Aorta (tissue), 5 donors: ENCODE results near the gene CPNE4. TPM values are rescaled to one million over a fixed set of nuclear protein-coding genes. Genes with fewer than 3 reads are reported as not detected.

ENCODE experiments used
- ATAC-seq: fragments of 200-7000 bp; cut with Tn5 transposase; one replicate; pipeline ENCODE4 v1.9.1; 2022; ENCODE audit warnings: moderate library complexity; ENCODE audit not compliant: low FRiP score
- DNase-seq, 2 donors: peaks; one replicate each; pipeline ENCODE4 v3.0.0-alpha.2; 2020
- H3K27ac ChIP-seq, 2 donors: one replicate each; pipeline ENCODE4 v1.5.1; 2013; ENCODE audit warnings: low read length in 2 of 2, mild to moderate bottlenecking in 2 of 2, moderate library complexity in 2 of 2, control low read depth in 1 of 2, inconsistent platforms in 1 of 2, low read depth in 1 of 2
- H3K27me3 ChIP-seq, 2 donors: one replicate each; pipeline ENCODE4 v1.6.1; 2013; ENCODE audit warnings: control low read depth in 1 of 2, low read length in 1 of 2, mild to moderate bottlenecking in 1 of 2, moderate library complexity in 1 of 2; ENCODE audit not compliant: insufficient read depth in 2 of 2, control insufficient read depth in 1 of 2
- H3K36me3 ChIP-seq, 2 donors: one replicate each; pipeline ENCODE4 v1.6.1; 2013; ENCODE audit warnings: control low read depth in 1 of 2, low read length in 1 of 2, mild to moderate bottlenecking in 1 of 2; ENCODE audit not compliant: insufficient read depth in 2 of 2, control insufficient read depth in 1 of 2
- H3K4me1 ChIP-seq, 2 donors: one replicate each; pipeline ENCODE4 v1.6.1; 2013; ENCODE audit warnings: low read length in 2 of 2, control low read depth in 1 of 2, mild to moderate bottlenecking in 1 of 2, moderate library complexity in 1 of 2; ENCODE audit not compliant: insufficient read depth in 2 of 2, control insufficient read depth in 1 of 2
- H3K4me3 ChIP-seq, 2 donors: one replicate each; pipeline ENCODE4 v1.5.1; 2013; ENCODE audit warnings: low read length in 2 of 2, control low read depth in 1 of 2, mild to moderate bottlenecking in 1 of 2
- H3K9me3 ChIP-seq: one replicate; pipeline ENCODE4 v1.6.1; 2013; ENCODE audit warnings: mild to moderate bottlenecking, low read length; ENCODE audit not compliant: control insufficient read depth
- WGBS, 2 donors: extraction: QIAGEN DNeasy Blood & Tissue Kit; methylation state at CpG; one replicate each; pipeline ENCODE4 v1.1.7; 2013; 5-methylcytosine and 5-hydroxymethylcytosine counted together
- intact Hi-C, 2 donors: fragments of 100-400 bp; cut with DNase I; formaldehyde crosslinking; loops; one replicate each; pipeline versions ENCODE4 v1.14.2 to v1.15.0; 2022
- polyA plus RNA-seq, 2 donors: library from polyadenylated mRNA; stranded (reverse); fragments of 200-250 nt; gene quantifications; one replicate each; pipeline ENCODE4 v1.2.3, GENCODE V29; 2013
- total RNA-seq, 2 donors: library from RNA; stranded (reverse); fragmentation: NEBNext Ultra II Directional; extraction: Animal tissue kit (Norgen Biotek cat#: 25700); gene quantifications; one replicate each; pipeline ENCODE4 v1.2.1, GENCODE V29; 2021
- donor health status: healthy with polysubstance abuse.
- donor health status: Bipolar disorder and iron deficiency.
- donor health status: DM: no; HTN: no; CAD: no.
- donor health status: DM: no; HTN: no; CAD: no.
- donor health status: DM: yes; HTN: yes; CAD: no.

CPNE4 gene
- total and polyA plus RNA-seq, 4 donors: 0.45 to 2.2 (median 1.1) TPM

DNA sequence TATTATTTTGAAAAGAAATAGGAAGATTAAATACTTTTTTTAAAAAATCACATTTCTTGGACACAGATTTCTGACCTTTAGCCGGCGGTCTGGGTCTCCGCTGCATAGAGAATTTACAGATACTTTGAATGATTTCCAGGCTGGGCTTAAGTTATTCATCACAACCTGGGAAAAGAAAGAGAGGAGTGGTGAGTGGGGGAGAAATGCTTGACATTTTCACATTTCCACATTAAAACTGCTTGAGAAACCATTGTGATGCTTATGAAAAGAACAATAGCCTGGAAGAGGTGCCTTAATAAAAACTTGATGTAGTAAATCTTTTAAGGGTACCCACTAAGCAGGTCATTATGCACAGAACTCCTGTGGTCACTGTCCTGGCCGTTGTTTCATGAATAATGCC is 365.2 kb downstream of the CPNE4 start:
- ATAC-seq (no peak), DNase-seq (no peak)
- Histone ChIP-seq H3K9me3 (no peaks in the 10 kb centered on the region), H3K27me3 (no peaks in the 10 kb centered on the region), H3K4me1 (no peaks in the 10 kb centered on the region), H3K4me3 (no peak overlapping the region), H3K27ac (no peak overlapping the region), H3K36me3 (no peaks in the 10 kb centered on the region)
- 65 to 67% methylated on average over 4 of the region's 4 CpGs for WGBS, 2 donors
- intact Hi-C loops: no loop called here

DNA sequence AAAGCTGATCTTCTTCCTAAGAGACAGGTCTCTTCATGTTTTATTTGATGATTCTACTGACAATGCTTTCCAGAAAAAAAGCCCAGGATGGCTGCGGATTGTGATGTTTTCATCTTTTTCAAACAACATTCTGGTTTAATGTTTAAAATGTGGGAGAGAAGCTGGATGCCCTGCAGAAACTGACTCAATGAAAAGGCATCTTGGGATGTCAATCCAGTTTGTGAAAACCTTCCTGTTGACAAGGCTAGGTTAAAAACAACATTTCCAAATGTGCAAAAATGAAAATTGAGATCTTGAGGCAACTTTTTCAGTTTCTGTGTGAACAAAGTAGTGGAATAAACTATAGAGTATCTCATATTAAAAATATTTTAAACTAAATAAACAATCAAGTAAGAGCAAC is 376.0 kb downstream of the CPNE4 start:
- intact Hi-C loops: no loop called here
- WGBS, 2 donors: 51 to 88% methylated on average over 1 of the region's 1 CpG
- ATAC-seq: no peak

DNA sequence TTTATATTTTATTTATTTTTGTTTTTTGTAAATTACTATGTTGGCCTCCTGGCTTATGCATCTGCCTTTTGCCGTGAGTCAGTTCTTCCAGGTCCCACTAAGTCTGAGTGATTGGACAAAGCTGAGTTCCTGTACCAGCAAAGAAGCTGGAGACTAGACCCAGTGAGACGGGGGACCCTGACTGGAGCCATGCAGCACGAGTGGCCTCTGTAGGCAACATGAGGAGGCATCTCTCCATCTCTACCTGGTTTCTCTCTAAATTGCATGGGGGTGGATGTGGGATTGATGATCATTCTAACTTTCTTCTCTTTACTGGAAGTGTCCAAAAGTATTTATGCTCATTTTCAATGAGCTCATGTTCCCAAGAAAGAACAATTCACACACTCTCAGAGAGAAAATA is 376.7 kb downstream of the CPNE4 start:
- DNase-seq: no peak
- ATAC-seq: no peak
- no peak overlapping the region for H3K27ac ChIP-seq
- H3K27me3 ChIP-seq: no peaks in the 10 kb centered on the region
- no peaks in the 10 kb centered on the region for H3K36me3 ChIP-seq
- no peak overlapping the region for H3K4me3 ChIP-seq
- H3K9me3 ChIP-seq: no peaks in the 10 kb centered on the region
- 75 to 82% methylated on average over 3 of the region's 3 CpGs for WGBS, 2 donors
- intact Hi-C loops: no loop called here
- H3K4me1 ChIP-seq: no peaks in the 10 kb centered on the region

More for the DNA sequence above, 376.0 kb downstream of the CPNE4 start:
- H3K27ac ChIP-seq: no peak overlapping the region
- H3K4me3 ChIP-seq: no peak overlapping the region
- no peak for DNase-seq
- no peaks in the 10 kb centered on the region for H3K27me3 ChIP-seq
- H3K36me3 ChIP-seq: no peaks in the 10 kb centered on the region
- H3K9me3 ChIP-seq: no peaks in the 10 kb centered on the region
- no peaks in the 10 kb centered on the region for H3K4me1 ChIP-seq

DNA sequence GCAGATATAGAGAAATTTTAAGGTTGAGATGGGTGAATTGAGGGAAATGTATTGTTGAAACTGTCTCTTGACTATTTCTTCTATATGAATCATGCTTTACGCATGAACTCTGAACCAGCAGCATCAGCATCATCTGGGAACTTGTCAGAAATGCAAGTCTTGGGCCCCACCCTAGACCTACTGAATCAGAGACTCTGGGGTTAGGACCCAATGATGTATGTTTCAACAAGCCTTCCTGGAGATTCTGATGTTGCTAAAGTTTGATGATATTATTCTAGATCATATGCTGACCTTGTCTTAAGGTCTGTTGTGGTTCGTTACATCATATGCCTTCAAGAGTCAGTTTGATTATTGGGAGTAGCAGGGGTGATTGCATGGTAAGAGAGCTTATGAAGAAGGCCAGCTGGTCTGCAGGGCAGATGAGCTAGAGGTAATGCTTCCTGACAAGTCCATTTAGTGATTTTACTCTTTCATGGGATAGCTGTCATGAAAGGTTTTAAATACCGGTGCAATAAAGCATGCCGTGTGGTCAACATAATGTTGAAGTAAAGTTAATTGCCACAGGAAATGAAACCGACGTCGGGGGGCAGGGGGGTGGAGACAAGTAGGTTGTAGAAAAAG is 379.6 kb downstream of the CPNE4 start:
- ATAC-seq: no peak
- Histone ChIP-seq H3K4me3 (no peak overlapping the region), H3K36me3 (no peaks in the 10 kb centered on the region), H3K4me1 (no peaks in the 10 kb centered on the region), H3K27ac (no peak overlapping the region), H3K27me3 (no peaks in the 10 kb centered on the region), H3K9me3 (no peaks in the 10 kb centered on the region)
- intact Hi-C loops: no loop called here
- 55 to 60% methylated on average over 7 of the region's 7 CpGs for WGBS, 2 donors
- no peak for DNase-seq

DNA sequence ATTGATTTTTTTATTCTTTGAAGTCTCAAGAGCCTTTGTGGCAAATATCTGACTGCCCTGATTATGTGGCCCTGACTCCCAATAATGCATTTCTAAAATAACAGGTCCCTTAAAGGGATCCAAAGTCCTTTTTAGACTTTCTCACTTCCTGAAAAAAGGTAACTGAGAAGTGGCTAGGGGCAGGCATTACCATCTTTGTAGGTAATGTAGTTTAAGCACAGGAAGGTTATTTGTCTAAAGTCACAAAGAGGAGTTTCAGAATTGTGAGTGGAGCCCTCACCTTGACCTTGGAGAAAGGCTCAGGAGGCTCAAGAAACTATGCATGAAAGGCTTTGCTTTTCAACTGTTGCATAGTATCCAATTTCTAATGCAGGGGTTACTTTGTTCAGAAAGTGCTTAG is 389.2 kb downstream of the CPNE4 start:
- DNase-seq: no peak
- Histone ChIP-seq H3K4me3 (no peak overlapping the region), H3K9me3 (no peaks in the 10 kb centered on the region), H3K27me3 (no peaks in the 10 kb centered on the region), H3K4me1 (no peaks in the 10 kb centered on the region), H3K27ac (no peak overlapping the region), H3K36me3 (no peaks in the 10 kb centered on the region)
- ATAC-seq: no peak
- intact Hi-C loops: no loop called here

DNA sequence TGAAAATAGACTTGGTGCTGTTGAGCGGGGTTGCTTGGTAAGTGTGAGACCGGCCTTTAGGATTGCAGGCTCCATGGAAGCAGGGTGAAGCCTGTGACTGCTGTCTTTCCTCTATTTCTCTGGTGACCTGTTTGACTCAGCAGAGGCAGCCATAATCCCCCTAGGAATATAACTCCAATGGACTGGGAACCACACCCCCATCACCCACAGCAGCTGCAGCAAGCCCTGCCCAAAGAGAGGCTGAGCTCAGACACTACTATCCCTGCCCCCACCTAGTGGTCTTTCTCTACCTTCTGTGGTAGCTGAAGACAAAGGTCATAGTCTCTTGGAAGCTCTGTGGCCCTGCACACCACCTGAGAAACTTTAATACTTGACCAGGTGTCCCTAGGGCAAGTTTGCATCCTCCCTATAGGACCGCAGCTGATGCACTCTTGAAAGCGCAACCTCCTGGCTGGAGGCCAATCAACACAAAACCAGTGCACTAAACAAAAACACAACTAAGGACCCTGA is 398.5 kb downstream of the CPNE4 start:
- H3K36me3 ChIP-seq: no peaks in the 10 kb centered on the region
- no peaks in the 10 kb centered on the region for H3K4me1 ChIP-seq
- ATAC-seq (no peak), DNase-seq (no peak)
- H3K9me3 ChIP-seq: no peaks in the 10 kb centered on the region
- 77 to 92% methylated on average over 4 of the region's 4 CpGs for WGBS, 2 donors
- no peaks in the 10 kb centered on the region for H3K27me3 ChIP-seq
- no peak overlapping the region for H3K27ac ChIP-seq
- intact Hi-C loops: no loop called here
- H3K4me3 ChIP-seq: no peak overlapping the region

DNA sequence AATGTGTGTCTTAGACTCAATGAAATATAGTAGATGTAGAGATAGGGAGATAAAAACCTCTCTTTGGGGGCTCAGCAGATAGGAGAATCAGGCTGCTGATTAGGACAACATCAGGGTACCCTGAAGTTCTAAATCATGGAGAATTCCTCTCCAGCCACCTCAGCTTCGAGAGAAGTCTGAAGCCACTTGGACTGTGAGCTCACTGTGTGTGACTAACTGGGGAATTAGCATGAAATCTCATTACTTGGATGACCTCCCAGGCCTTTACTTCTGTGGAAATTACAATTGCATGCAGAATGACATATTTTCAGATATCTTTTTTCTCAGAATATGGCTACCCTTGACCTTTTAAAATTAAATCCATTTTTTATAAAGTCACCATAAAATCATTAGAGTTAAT is 404.0 kb downstream of the CPNE4 start:
- Histone ChIP-seq H3K9me3 (no peaks in the 10 kb centered on the region), H3K4me3 (no peak overlapping the region), H3K36me3 (no peaks in the 10 kb centered on the region), H3K27ac (no peak overlapping the region), H3K27me3 (no peaks in the 10 kb centered on the region), H3K4me1 (no peaks in the 10 kb centered on the region)
- intact Hi-C loops: no loop called here
- no peak for ATAC-seq
- no peak for DNase-seq
- 42 to 75% methylated on average over 1 of the region's 1 CpG for WGBS, 2 donors

DNA sequence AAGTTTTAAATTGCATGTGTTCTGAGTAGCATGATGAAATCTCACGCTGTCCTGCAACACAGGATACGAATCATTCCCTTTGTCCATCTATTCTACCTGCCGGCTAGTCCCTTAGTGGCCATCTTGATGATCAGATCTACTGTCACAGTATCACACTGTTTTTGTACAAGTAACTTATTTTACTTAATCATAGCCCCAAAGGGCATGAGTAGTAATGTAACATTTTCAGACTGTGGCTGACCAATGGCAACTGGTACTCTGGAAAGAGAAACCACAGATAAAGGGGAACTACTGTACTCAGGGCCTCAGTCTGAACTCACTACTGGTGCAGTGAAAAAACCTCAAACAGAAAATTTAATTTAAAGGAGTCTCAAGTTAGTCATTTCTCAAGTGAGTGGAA is 404.7 kb downstream of the CPNE4 start:
- no peaks in the 10 kb centered on the region for H3K36me3 ChIP-seq
- H3K4me3 ChIP-seq: no peak overlapping the region
- H3K27me3 ChIP-seq: no peaks in the 10 kb centered on the region
- H3K4me1 ChIP-seq: no peaks in the 10 kb centered on the region
- no peaks in the 10 kb centered on the region for H3K9me3 ChIP-seq
- DNase-seq (no peak), ATAC-seq (no peak)
- no peak overlapping the region for H3K27ac ChIP-seq
- 84 to 86% methylated on average over 3 of the region's 3 CpGs for WGBS, 2 donors
- intact Hi-C loops: no loop called here

DNA sequence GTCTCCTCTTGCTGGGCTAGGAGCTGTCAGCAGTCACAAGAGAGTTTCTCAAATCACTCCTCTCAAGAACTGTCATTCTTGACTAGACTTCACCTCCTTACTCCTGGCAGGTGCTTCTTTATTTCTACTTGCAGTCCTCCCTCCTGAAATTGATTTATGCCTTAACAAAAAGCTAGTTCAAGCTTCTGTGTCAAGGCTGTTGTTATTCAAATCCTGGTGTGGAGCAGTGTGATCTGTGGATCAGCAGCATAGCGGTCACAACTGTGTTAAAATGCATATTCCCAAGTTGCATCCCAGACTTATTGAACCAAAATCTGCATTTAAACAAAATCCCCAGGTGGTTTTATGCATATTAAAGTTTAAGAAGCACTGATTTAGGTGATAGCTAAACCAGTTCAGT is 411.4 kb downstream of the CPNE4 start:
- no peak for DNase-seq
- no peaks in the 10 kb centered on the region for H3K4me1 ChIP-seq
- H3K36me3 ChIP-seq: no peaks in the 10 kb centered on the region
- no peak overlapping the region for H3K4me3 ChIP-seq
- intact Hi-C loops: no loop called here
- no peaks in the 10 kb centered on the region for H3K27me3 ChIP-seq
- WGBS, 2 donors: 66 to 75% methylated on average over 1 of the region's 1 CpG
- H3K9me3 ChIP-seq: no peaks in the 10 kb centered on the region
- ATAC-seq: no peak
- H3K27ac ChIP-seq: no peak overlapping the region
